ES-I3 (cell line): ENCODE measurements around the gene CPO.

Experiments used
- H3K36me3 ChIP-seq: 2 replicates; pipeline ENCODE4 v1.6.1; 2013; ENCODE audit warnings: mild to moderate bottlenecking, low read length, control low read depth, moderate library complexity; ENCODE audit not compliant: insufficient read depth
- H3K4me1 ChIP-seq: 2 replicates; pipeline ENCODE4 v1.6.1; 2013; ENCODE audit warnings: mild to moderate bottlenecking, control low read depth, low read length; ENCODE audit not compliant: insufficient read depth
- H3K9ac ChIP-seq: 2 replicates; pipeline ENCODE4 v1.6.1; 2013; ENCODE audit warnings: low read depth, mild to moderate bottlenecking, low read length, moderate library complexity
- H3K9me3 ChIP-seq: 2 replicates; pipeline ENCODE4 v1.6.1; 2013; ENCODE audit warnings: mild to moderate bottlenecking, low read length, moderate library complexity; ENCODE audit not compliant: control insufficient read depth, insufficient read depth

The CPO gene

GRCh38 chr2:207014424-207014823 lies 75.1 kb downstream of the CPO start:
- Histone ChIP-seq H3K9me3 (peaks cover 3% of the 10 kb centered on the region; the same call in 1 of the 2 replicates), H3K4me1 (peaks cover 17% of the 10 kb centered on the region), H3K9ac (no peak overlapping the region), H3K36me3 (no peaks in the 10 kb centered on the region)

- Histone ChIP-seq H3K9me3 (peaks cover 3% of the 10 kb centered on the region; the same call in 1 of the 2 replicates), H3K4me1 (peaks cover 2% of the 10 kb centered on the region), H3K36me3 (no peaks in the 10 kb centered on the region), H3K9ac (no peak overlapping the region)
These were observed 76.6 kb downstream of the CPO start for GRCh38 chr2:207015901-207016300.
